Muscle layer of colon (tissue), 2 donors: ENCODE measurements around the gene LMO2.

Source experiments
- H3K27ac ChIP-seq: one replicate; pipeline ENCODE4 v1.7.0; 2013; ENCODE audit warnings: low read depth, mild to moderate bottlenecking, low read length, moderate library complexity
- H3K27me3 ChIP-seq, 2 donors: one replicate each; pipeline ENCODE4 v1.7.0; 2013; ENCODE audit warnings: low read length in 2 of 2, mild to moderate bottlenecking in 2 of 2; ENCODE audit not compliant: insufficient read depth in 2 of 2, control insufficient read depth in 1 of 2
- H3K36me3 ChIP-seq: one replicate; pipeline ENCODE4 v1.7.0; 2013; ENCODE audit warnings: mild to moderate bottlenecking, low read length; ENCODE audit not compliant: insufficient read depth
- H3K4me1 ChIP-seq: one replicate; pipeline ENCODE4 v1.7.0; 2013; ENCODE audit warnings: mild to moderate bottlenecking, low read length; ENCODE audit not compliant: insufficient read depth
- H3K4me3 ChIP-seq, 2 donors: one replicate each; pipeline ENCODE4 v1.7.0; 2013; ENCODE audit warnings: low read length in 2 of 2, low read depth in 1 of 2, mild to moderate bottlenecking in 1 of 2, moderate library complexity in 1 of 2
- H3K9ac ChIP-seq: one replicate; pipeline ENCODE4 v1.7.0; 2013; ENCODE audit warnings: low read length
- H3K9me3 ChIP-seq: one replicate; pipeline ENCODE4 v1.7.0; 2013; ENCODE audit warnings: mild to moderate bottlenecking, low read length
- donor health status: abdominal sarcoma.
- donor health status: Adenocarcinoma of cecum.

Gene LMO2

DNA sequence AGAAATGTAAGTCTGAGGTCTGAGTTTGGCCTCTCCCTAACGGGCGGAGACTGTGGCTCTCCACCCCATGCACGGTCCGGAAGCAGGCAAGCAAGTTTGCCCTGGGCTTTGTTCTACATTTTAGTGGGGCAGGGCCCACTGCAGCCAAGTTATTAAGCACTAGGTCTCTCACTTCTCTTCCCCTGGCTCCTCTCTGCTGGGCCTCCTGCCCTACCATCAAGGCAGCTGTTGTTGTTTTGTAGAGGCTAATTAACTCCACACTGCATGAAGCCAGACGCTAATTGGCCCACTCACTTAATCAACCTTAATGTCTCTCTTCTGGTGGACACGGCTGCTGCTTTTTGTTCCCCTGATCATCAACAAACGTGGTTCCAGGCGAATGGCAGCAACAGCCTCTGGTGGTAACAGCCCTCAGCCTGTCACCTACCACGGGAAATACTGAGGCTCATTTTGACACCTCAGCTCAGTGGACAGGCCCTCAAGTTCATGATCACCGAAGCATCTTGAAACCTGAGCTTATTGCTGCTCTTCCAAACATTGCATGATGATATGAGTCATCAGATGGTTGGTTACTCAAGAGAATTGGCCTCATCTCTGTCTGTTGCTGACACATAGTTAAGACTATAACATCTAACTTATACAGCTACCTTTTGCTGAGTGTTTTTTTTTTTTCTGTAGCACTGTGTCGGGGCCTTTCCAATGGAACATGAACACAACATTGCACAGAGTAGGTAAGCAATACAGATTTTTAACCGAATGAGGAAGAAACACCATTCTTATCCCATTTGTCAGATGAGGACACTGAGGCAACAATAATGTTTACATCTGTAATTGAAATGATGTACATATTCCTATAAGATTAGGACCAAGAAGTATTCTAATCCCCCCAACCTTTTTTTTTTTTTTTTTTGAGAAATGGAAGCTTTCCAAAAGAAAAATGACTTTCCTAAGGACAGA, 20.8 kb upstream of the LMO2 start:
- no peaks in the 10 kb centered on the region for H3K9me3 ChIP-seq

DNA sequence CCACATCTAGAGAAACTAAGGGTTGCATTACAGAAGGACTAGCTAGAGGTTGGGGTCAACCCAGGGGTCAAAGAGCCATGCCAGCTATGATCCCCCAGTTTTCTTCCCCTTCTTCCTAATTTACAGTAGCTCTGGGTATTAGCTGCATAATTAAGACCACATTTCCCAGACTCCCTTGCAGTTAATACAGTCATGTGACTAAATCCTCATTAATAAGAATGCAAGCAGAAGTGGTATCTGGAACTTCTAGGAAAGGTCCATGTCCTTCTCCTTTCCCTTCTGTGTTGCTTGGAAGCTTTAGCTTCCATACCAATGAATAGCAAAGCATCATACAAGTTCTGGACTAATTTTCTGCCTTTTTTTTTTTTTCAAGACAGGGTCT, 19.1 kb upstream of the LMO2 start:
- Histone ChIP-seq H3K9me3 (no peaks in the 10 kb centered on the region), H3K4me3 (no peak overlapping the region), H3K27ac (no peak overlapping the region), H3K27me3 (no peaks in the 10 kb centered on the region), H3K9ac (no peak overlapping the region), H3K36me3 (no peaks in the 10 kb centered on the region), H3K4me1 (no peaks in the 10 kb centered on the region)

More for the DNA sequence above, 20.8 kb upstream of the LMO2 start:
- Histone ChIP-seq H3K36me3 (no peaks in the 10 kb centered on the region), H3K27me3 (no peaks in the 10 kb centered on the region), H3K4me3 (no peak overlapping the region), H3K9ac (no peak overlapping the region), H3K27ac (no peak overlapping the region), H3K4me1 (no peaks in the 10 kb centered on the region)

DNA sequence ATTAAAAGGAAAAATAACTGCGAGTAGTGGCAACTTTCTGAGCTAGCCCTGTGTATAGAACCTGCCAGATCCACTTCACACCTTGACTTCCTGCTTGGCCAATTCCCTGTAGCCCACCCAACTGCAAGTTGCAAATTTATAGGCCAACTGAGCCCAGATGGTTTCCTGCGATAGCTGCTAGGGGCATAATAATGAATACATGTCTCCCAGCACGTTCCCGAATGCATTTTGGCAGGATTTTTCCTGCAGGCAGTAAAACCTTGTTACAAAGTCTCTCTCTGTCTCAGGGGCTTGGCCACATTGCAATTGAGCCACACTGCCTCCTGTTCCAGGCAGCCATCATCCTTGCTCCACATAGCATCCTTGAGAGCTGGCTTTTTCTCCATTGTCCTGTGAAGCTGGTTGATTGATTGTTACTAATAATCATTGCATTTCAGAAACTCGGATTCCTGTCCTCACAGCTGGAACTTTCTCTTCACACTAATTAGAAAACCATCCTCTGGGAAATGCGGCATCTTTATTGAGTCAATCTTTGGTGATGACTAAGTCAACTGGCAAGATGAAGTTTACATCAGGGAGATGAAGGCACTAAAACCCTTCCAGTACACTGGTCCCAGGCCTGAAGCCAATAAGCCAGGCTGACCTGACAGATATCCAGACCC, 18.6 kb upstream of the LMO2 start:
- Histone ChIP-seq H3K4me3 (no peak overlapping the region), H3K27ac (no peak overlapping the region), H3K4me1 (no peaks in the 10 kb centered on the region), H3K9ac (no peak overlapping the region), H3K27me3 (no peaks in the 10 kb centered on the region), H3K9me3 (no peaks in the 10 kb centered on the region), H3K36me3 (no peaks in the 10 kb centered on the region)

DNA sequence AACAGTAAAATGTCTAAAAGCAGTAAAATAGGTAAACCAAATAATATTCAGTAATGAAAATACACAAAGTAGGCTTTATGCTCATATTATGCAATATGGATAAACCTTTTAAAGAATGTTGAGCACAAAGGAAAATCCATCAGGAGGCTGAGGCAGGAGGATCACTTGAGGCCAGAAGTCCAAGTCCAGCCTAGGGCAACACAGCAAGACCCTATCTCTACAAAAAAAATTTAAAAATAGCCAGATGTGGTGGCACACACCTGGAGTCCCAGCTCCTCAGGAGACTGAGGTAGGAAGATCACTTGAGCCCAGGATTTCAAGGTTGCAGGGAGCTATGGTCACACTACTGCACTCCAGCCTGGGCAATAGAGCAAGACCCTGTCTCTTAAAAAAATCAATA, 17.7 kb upstream of the LMO2 start:
- no peaks in the 10 kb centered on the region for H3K36me3 ChIP-seq
- H3K4me1 ChIP-seq = no peaks in the 10 kb centered on the region
- no peaks in the 10 kb centered on the region for H3K27me3 ChIP-seq
- no peak overlapping the region for H3K27ac ChIP-seq
- H3K4me3 ChIP-seq = no peak overlapping the region
- no peak overlapping the region for H3K9ac ChIP-seq
- H3K9me3 ChIP-seq = no peaks in the 10 kb centered on the region

DNA sequence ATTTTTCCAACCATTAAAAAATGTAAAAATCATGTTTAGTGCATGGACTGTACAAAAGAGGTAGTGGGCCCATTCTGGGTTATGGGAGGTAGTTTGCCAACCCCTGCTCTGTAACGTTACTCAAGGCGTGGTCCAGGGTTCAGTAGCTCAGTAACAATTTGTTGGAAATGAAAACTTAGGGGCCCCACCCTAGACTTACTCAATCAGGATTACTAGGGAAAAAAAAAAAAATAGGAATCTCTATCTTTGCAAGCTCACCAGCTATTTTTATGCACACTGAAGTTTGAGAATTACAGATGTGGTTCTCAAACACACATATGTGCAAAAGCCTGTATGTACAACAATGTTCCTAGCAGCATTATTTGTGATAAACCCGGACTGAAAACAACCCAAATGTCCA, 17.3 kb upstream of the LMO2 start:
- H3K27ac ChIP-seq = no peak overlapping the region
- H3K36me3 ChIP-seq = no peaks in the 10 kb centered on the region
- no peaks in the 10 kb centered on the region for H3K9me3 ChIP-seq
- no peaks in the 10 kb centered on the region for H3K27me3 ChIP-seq
- H3K9ac ChIP-seq = no peak overlapping the region
- H3K4me1 ChIP-seq = no peaks in the 10 kb centered on the region
- no peak overlapping the region for H3K4me3 ChIP-seq

DNA sequence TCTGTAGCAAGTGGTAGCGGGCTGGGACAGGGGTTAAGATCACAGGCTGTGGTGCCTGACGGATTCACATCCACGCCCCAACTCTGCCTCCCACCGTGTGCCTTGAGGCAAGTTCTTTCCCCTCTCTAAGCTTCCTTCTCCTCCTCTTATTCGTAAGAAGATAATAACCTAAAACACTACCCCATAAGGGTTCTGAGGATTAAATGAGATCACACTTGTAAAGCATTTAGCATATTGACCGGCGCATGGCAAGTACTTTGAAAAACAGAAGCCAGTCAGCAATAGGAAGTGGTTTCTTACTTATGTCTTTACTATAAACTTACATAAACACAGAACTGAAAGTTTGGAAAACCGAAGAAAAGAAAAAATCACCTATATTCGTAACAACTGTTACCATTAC, 15.5 kb upstream of the LMO2 start:
- H3K4me1 ChIP-seq = no peaks in the 10 kb centered on the region
- no peaks in the 10 kb centered on the region for H3K9me3 ChIP-seq
- H3K4me3 ChIP-seq = no peak overlapping the region
- H3K36me3 ChIP-seq = no peaks in the 10 kb centered on the region
- no peak overlapping the region for H3K27ac ChIP-seq
- no peaks in the 10 kb centered on the region for H3K27me3 ChIP-seq
- no peak overlapping the region for H3K9ac ChIP-seq

DNA sequence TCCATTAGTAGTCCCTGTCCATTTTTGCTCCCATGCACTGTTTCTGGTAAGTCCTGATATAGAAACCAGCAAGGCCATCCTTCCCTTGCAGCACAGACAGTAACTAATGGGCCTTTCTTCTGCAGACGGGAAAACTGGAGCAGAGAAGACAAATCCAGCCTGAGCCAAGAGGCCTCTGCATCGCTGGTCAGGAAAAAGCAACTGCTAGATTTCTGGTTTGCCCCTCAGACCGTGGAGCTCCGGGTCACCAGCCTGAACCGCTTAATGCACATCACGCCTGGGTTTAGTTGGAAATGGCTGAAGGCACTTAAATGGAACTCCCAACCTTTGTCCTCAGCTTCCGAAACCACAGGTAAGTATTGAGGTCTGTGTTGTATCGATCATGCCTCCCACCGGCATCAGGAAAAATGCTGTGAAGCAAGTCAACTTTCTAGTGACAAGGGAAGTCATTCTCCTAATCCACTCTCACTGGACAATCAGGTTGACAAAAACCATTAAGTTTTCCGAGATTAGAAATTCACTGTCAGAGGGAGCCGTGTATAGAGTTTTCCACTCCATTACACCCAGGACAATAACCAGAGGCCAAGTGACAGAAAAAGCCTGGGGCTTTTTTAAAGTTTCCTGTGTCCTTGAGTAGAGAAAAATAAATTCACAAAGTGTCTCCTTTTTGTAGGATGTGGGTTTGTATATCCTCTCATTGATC, 14.8 kb upstream of the LMO2 start:
- Histone ChIP-seq H3K4me1 (no peaks in the 10 kb centered on the region), H3K27ac (no peak overlapping the region), H3K9ac (no peak overlapping the region), H3K27me3 (no peaks in the 10 kb centered on the region), H3K36me3 (no peaks in the 10 kb centered on the region), H3K9me3 (no peaks in the 10 kb centered on the region), H3K4me3 (no peak overlapping the region)

DNA sequence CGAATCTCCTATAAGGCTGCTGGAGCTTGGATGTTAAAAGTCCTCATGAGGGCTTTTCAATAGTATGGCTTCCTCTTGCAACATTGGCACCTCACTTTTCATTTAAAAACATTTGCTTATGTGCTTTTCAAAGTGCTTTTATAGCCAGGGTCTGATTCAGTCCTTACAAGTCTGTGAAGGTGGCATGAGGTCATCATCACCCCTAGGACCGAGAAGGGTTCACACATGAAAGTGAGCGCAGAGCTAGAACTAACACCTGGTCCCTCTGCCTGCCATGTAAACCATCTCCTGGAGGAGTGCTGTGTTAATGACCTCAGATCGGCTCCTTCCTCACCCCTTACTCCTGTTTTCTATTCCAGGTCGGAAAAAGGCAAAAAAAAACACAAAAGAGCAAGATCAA, 12.2 kb upstream of the LMO2 start:
- Histone ChIP-seq H3K27ac (no peak overlapping the region), H3K4me3 (no peak overlapping the region), H3K9ac (no peak overlapping the region), H3K36me3 (no peaks in the 10 kb centered on the region), H3K9me3 (no peaks in the 10 kb centered on the region), H3K27me3 (no peaks in the 10 kb centered on the region), H3K4me1 (peaks cover 5% of the 10 kb centered on the region)

DNA sequence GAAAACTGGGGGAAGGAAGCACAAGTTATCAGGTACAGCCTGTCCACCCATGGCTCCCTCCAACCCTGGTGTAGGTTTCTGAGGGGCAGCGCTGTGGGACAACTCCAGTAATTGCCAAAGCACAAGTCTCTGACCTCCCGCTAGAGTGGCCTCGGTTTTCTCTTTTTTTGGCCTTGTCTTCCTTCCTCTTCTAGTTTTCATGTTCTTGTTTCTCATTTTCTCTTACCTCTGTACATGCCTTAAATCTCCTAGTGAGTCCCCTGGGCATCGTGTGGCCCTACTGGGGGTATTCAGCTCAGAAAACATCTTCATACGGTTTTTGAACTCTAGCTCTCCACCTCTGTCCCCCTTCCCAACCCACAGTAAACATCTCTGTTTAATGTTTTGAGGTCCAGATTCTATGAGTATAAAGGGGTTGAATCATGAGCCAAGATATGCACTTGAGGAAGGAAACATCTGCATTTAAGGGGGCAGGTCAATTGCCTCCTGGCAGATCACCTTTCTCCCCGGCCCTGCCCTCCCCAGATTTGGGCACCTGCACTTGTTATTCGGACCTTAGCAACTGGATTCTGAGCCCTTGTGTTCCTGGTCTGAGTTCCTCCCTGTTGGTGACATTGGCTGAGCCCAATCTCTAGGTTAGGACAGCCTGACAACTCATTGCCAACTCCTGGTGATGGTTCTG, 8.4 kb upstream of the LMO2 start:
- Histone ChIP-seq H3K9me3 (no peaks in the 10 kb centered on the region), H3K36me3 (no peaks in the 10 kb centered on the region), H3K9ac (no peak overlapping the region), H3K4me1 (peaks cover 9% of the 10 kb centered on the region), H3K27ac (no peak overlapping the region), H3K27me3 (no peaks in the 10 kb centered on the region), H3K4me3 (no peak overlapping the region)

DNA sequence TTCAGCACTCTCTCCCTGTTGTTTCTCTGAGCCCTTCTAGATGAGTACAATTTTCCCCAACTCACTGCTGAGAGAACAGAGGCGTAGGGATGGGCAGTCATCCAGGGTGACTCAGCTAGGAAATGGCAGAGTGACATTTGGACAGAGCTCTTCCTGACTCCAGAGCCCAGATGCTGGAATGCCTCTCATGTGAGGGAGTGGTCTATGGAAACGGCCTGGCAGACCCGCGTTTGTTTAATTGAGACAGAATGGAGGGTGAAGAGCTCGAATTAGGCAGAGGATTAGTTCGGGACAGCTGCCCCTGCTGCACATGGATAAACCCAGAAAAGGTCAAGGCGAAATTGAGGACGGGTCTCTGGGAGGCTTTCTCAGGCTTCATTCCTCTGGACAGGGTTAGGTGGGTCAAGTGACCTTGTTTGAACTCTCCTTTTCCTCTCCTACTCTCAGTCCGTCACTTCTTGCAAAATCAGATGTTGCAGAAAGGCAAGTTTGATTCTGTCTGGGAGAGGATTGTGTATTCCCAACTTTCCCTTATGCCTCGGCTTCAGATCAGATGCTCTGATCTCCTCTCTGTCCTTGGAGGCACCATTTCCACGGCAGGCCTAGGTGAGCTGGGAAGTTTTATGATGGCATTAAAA, 7.6 kb upstream of the LMO2 start:
- H3K9me3 ChIP-seq = no peaks in the 10 kb centered on the region
- H3K4me1 ChIP-seq = peaks cover 9% of the 10 kb centered on the region
- H3K9ac ChIP-seq = no peak overlapping the region
- no peak overlapping the region for H3K4me3 ChIP-seq
- no peaks in the 10 kb centered on the region for H3K36me3 ChIP-seq
- H3K27ac ChIP-seq = no peak overlapping the region
- no peaks in the 10 kb centered on the region for H3K27me3 ChIP-seq

DNA sequence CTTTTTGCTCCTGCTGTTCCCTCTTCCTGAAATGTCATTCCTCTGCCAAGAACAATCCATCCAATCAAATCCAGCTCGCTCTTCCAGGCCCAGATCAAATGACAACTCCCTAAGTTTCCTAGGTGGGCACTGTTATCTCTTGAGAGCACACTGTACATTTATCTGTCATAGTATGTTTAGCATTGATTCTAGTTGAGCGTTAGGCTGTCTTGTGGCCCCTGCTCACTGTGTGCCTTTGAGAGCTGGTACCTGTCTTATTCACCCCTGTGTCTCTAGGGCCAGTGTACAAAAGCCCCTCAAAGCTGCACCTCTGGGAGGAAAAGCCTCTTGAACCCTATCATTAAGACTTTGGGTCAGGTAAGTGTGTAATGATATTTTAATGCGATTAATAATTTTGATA, 7.1 kb upstream of the LMO2 start:
- H3K36me3 ChIP-seq = no peaks in the 10 kb centered on the region
- H3K27me3 ChIP-seq = no peaks in the 10 kb centered on the region
- no peaks in the 10 kb centered on the region for H3K9me3 ChIP-seq
- H3K27ac ChIP-seq = no peak overlapping the region
- no peak overlapping the region for H3K4me3 ChIP-seq
- H3K9ac ChIP-seq = no peak overlapping the region
- H3K4me1 ChIP-seq = peaks cover 9% of the 10 kb centered on the region
